GM23338 (cell line): ENCODE data around the gene CABP2. TPM values are rescaled to one million over a fixed set of nuclear protein-coding genes. Genes with fewer than 3 reads are reported as not detected.
"Not testable (repeated sequence)": the region's sequence is repeated elsewhere in the genome, so short reads cannot be mapped to it uniquely, and the experiment has no call there.

ENCODE experiments used
- ATAC-seq: fragments of 200-7000 bp; cut with Tn5 transposase; 3 replicates; pipeline ENCODE4 v1.9.1; 2020
- DNase-seq: peaks from one replicate; pipeline ENCODE4 v3.0.0-alpha.2; 2015; ENCODE audit warnings: low spot score
- H2AFZ ChIP-seq: fragments of 200-600 bp; sonication (generic); 2 replicates; pipeline ENCODE4 v1.8.0; 2016; ENCODE audit warnings: antibody characterized with exemption, mild to moderate bottlenecking, moderate library complexity
- H3F3A ChIP-seq: fragments of 200-600 bp; sonication (generic); replicated peaks from 2 replicates; pipeline ENCODE4 v1.8.0; 2017; ENCODE audit warnings: antibody characterized with exemption, mixed run types, low read depth
- H3K27ac ChIP-seq: fragments of 200-600 bp; sonication (generic); 2 replicates; pipeline ENCODE4 v1.6.1; 2016; ENCODE audit warnings: low read depth
- H3K27me3 ChIP-seq: fragments of 200-600 bp; sonication (generic); 2 replicates; pipeline ENCODE4 v1.8.0; 2016; ENCODE audit warnings: mild to moderate bottlenecking, mixed run types, moderate library complexity; ENCODE audit not compliant: insufficient read depth
- H3K36me3 ChIP-seq: fragments of 200-600 bp; sonication (generic); 2 replicates; pipeline ENCODE4 v1.8.0; 2016; ENCODE audit warnings: mild to moderate bottlenecking; ENCODE audit not compliant: insufficient read depth
- H3K4me1 ChIP-seq: fragments of 200-600 bp; sonication (generic); 2 replicates; pipeline ENCODE4 v1.8.0; 2016; ENCODE audit warnings: mild to moderate bottlenecking, moderate library complexity; ENCODE audit not compliant: insufficient read depth
- H3K4me2 ChIP-seq: fragments of 200-600 bp; sonication (generic); 2 replicates; pipeline ENCODE4 v1.7.1; 2017; ENCODE audit warnings: mixed run types
- H3K4me3 ChIP-seq: fragments of 200-600 bp; sonication (generic); 2 replicates; pipeline ENCODE4 v1.6.1; 2016; ENCODE audit warnings: mixed run types
- H3K79me2 ChIP-seq: fragments of 200-600 bp; sonication (generic); replicated peaks from 2 replicates; pipeline ENCODE4 v1.8.0; 2017; ENCODE audit warnings: mild to moderate bottlenecking; ENCODE audit not compliant: insufficient read depth
- H3K9me2 ChIP-seq: fragments of 200-600 bp; sonication (generic); 2 replicates; pipeline ENCODE4 v1.8.0; 2017; ENCODE audit not compliant: insufficient read depth
- H4K20me1 ChIP-seq: fragments of 200-600 bp; sonication (generic); replicated peaks from 2 replicates; pipeline ENCODE4 v1.8.0; 2017; ENCODE audit warnings: mild to moderate bottlenecking; ENCODE audit not compliant: insufficient read depth
- H3K27ac Mint-ChIP-seq: 2 replicates; pipeline ENCODE4 v1.8.0; 2020; ENCODE audit warnings: inconsistent platforms, mild to moderate bottlenecking, moderate library complexity, mixed read lengths
- H3K27me3 Mint-ChIP-seq: 3 replicates; pipeline ENCODE4 v1.8.0; 2022; ENCODE audit warnings: low read depth, mild to moderate bottlenecking, moderate library complexity, mixed read lengths, inconsistent platforms; ENCODE audit not compliant: insufficient read depth, poor library complexity
- H3K36me3 Mint-ChIP-seq: 3 replicates; pipeline ENCODE4 v1.8.0; 2021; ENCODE audit warnings: low read depth, mild to moderate bottlenecking, inconsistent platforms, moderate library complexity, mixed read lengths
- H3K4me1 Mint-ChIP-seq: 3 replicates; pipeline ENCODE4 v1.8.0; 2020; ENCODE audit warnings: mild to moderate bottlenecking, inconsistent platforms, mixed read lengths
- H3K4me3 Mint-ChIP-seq: 3 replicates; pipeline ENCODE4 v1.8.0; 2021; ENCODE audit warnings: moderate library complexity, mild to moderate bottlenecking, inconsistent platforms, mixed read lengths
- H3K9me3 Mint-ChIP-seq: 3 replicates; pipeline ENCODE4 v1.8.0; 2020; ENCODE audit warnings: moderate library complexity, mild to moderate bottlenecking, inconsistent platforms, mixed read lengths
- JUNB ChIP-seq: IDR thresholded peaks from one replicate; pipeline ENCODE4 v1.6.1; 2016; ENCODE audit warnings: antibody characterized with exemption; ENCODE audit not compliant: unreplicated experiment
- POLR2AphosphoS5 ChIP-seq: IDR thresholded peaks from 2 replicates; pipeline ENCODE4 v1.6.1; 2016; ENCODE audit warnings: antibody characterized with exemption, low read depth
- ZNF114 ChIP-seq: fragments of 250-450 bp; sonication (Bioruptor Pico); IDR thresholded peaks from 2 replicates; pipeline ENCODE4 v1.5.0; 2020; ENCODE audit warnings: mild to moderate bottlenecking, moderate library complexity
- ZNF462 ChIP-seq: fragments of 250-450 bp; sonication (Bioruptor Pico); IDR thresholded peaks from 2 replicates; pipeline ENCODE4 v1.5.0; 2020; ENCODE audit warnings: mild to moderate bottlenecking, moderate library complexity
- polyA plus RNA-seq: library from polyadenylated mRNA; unstranded; fragments of >200 nt; fragmentation: Nextera tagmentation; extraction: Ambion mirVana; gene quantifications from 2 replicates; pipeline ENCODE4 v1.2.1, GENCODE V29; 2016
- total RNA-seq: library from RNA; depleted of rRNA; stranded (reverse); fragments of >200 nt; shearing (Covaris generic); gene quantifications from 2 replicates; pipeline ENCODE4 v1.2.3, GENCODE V29; 2014
- TF ChIP-seq, protein P1 (sequence below): IDR thresholded peaks from one replicate; pipeline ENCODE4 v1.6.1; 2018; ENCODE audit warnings: antibody characterized with exemption; ENCODE audit not compliant: unreplicated experiment

Gene CABP2
- total and polyA plus RNA-seq, 2 experiments from 2014 or later = not detected

GRCh38 chr11:67486481-67487195 lies 36.6 kb downstream of the CABP2 start:
- Histone ChIP-seq H3K4me3 (no peak overlapping the region), H3F3A (no peaks in the 10 kb centered on the region), H3K27me3 (peaks cover 8% of the 10 kb centered on the region), H3K27ac (no peak overlapping the region), H2AFZ (no peak overlapping the region), H3K9me2 (no peaks in the 10 kb centered on the region), H3K4me2 (no peak overlapping the region), H3K4me1 (no peaks in the 10 kb centered on the region; the same call in 1 of the 2 replicates), H3K79me2 (no peaks in the 10 kb centered on the region), H4K20me1 (no peaks in the 10 kb centered on the region; the same call in 1 of the 2 replicates), H3K36me3 (no peaks in the 10 kb centered on the region; the same call in 1 of the 2 replicates)
- Mint-ChIP-seq H3K9me3 (peaks cover 4% of the 10 kb centered on the region; the same call in 2 of the 3 replicates), H3K4me1 (peaks cover 23% of the 10 kb centered on the region), H3K27ac (no peak overlapping the region), H3K27me3 (peaks cover 23% of the 10 kb centered on the region), H3K36me3 (peaks cover 14% of the 10 kb centered on the region; the same call in 1 of the 3 replicates), H3K4me3 (no peak overlapping the region; the same call in 2 of the 3 replicates)
- no peak for DNase-seq
- TF ChIP-seq JUNB = no peak
- TF ChIP-seq POLR2AphosphoS5 = no peak
- ATAC-seq = no peak

GRCh38 chr11:67485873-67486361 lies 37.3 kb downstream of the CABP2 start:
- H2AFZ ChIP-seq, ATAC-seq, H3K79me2 ChIP-seq, H3F3A ChIP-seq, H3K27ac ChIP-seq, H3K36me3 ChIP-seq, H3K4me3 Mint-ChIP-seq, H3K9me3 Mint-ChIP-seq, H3K4me3 ChIP-seq, H3K4me2 ChIP-seq, H4K20me1 ChIP-seq, H3K27ac Mint-ChIP-seq, H3K9me2 ChIP-seq, H3K4me1 ChIP-seq, H3K27me3 ChIP-seq: not testable (repeated sequence)
- DNase-seq = peak; percentile 58
- peaks cover 14% of the 10 kb centered on the region; the same call in 1 of the 3 replicates for H3K36me3 Mint-ChIP-seq
- H3K4me1 Mint-ChIP-seq = peaks cover 23% of the 10 kb centered on the region
- peaks cover 27% of the 10 kb centered on the region for H3K27me3 Mint-ChIP-seq

DNA sequence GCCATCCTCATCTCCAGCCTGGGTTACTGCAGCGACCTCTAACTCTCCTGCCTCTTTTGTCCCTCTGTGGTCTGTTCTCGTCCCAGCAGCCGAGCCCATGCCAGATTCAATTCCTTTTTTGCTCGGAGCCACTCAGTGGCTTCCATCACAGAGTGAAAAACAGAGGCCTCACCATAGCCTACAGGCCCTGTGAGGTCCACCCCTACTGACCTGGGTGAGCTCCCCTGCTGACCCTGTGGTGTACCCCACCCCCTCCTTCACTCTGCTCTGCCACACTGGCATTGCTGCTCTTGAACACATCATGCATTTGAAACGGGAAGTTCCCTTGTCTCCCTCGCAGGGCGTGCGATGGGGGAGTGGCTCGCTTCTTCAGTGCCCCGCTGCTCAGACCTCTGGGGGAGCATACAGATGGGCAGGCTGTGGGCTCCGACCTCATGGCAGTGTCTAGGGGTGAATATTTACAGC lies 38.4 kb downstream of the CABP2 start:
- no peaks in the 10 kb centered on the region for H3F3A ChIP-seq
- H3K4me2 ChIP-seq = no peak overlapping the region
- H3K4me3 ChIP-seq = no peak overlapping the region
- peaks cover 4% of the 10 kb centered on the region; the same call in 2 of the 3 replicates for H3K9me3 Mint-ChIP-seq
- H3K36me3 Mint-ChIP-seq = peaks cover 14% of the 10 kb centered on the region; the same call in 1 of the 3 replicates
- no peaks in the 10 kb centered on the region; the same call in 1 of the 2 replicates for H3K36me3 ChIP-seq
- H3K79me2 ChIP-seq = no peaks in the 10 kb centered on the region
- DNase-seq = no peak
- H3K4me3 Mint-ChIP-seq = peak overlapping the region; percentile 28; the same call in 1 of the 3 replicates
- H3K27ac ChIP-seq = no peak overlapping the region
- no peak for ATAC-seq
- no peak overlapping the region for H3K27ac Mint-ChIP-seq
- no peaks in the 10 kb centered on the region; the same call in 1 of the 2 replicates for H3K4me1 ChIP-seq
- peaks cover 8% of the 10 kb centered on the region for H3K27me3 ChIP-seq
- H3K27me3 Mint-ChIP-seq = peaks cover 24% of the 10 kb centered on the region
- no peaks in the 10 kb centered on the region; the same call in 1 of the 2 replicates for H4K20me1 ChIP-seq
- H3K4me1 Mint-ChIP-seq = peaks cover 23% of the 10 kb centered on the region
- H3K9me2 ChIP-seq = no peaks in the 10 kb centered on the region
- H2AFZ ChIP-seq = no peak overlapping the region
- TF ChIP-seq, protein P1, sequence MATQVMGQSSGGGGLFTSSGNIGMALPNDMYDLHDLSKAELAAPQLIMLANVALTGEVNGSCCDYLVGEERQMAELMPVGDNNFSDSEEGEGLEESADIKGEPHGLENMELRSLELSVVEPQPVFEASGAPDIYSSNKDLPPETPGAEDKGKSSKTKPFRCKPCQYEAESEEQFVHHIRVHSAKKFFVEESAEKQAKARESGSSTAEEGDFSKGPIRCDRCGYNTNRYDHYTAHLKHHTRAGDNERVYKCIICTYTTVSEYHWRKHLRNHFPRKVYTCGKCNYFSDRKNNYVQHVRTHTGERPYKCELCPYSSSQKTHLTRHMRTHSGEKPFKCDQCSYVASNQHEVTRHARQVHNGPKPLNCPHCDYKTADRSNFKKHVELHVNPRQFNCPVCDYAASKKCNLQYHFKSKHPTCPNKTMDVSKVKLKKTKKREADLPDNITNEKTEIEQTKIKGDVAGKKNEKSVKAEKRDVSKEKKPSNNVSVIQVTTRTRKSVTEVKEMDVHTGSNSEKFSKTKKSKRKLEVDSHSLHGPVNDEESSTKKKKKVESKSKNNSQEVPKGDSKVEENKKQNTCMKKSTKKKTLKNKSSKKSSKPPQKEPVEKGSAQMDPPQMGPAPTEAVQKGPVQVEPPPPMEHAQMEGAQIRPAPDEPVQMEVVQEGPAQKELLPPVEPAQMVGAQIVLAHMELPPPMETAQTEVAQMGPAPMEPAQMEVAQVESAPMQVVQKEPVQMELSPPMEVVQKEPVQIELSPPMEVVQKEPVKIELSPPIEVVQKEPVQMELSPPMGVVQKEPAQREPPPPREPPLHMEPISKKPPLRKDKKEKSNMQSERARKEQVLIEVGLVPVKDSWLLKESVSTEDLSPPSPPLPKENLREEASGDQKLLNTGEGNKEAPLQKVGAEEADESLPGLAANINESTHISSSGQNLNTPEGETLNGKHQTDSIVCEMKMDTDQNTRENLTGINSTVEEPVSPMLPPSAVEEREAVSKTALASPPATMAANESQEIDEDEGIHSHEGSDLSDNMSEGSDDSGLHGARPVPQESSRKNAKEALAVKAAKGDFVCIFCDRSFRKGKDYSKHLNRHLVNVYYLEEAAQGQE = no peak
- TF ChIP-seq JUNB = no peak
- TF ChIP-seq ZNF462 (CRISPR knock-in tag) = no peak
- no peak for TF ChIP-seq ZNF114 (CRISPR knock-in tag)
